SK-N-SH (cell line): ENCODE measurements around the gene ZBTB14. TPM values are rescaled to one million over a fixed set of nuclear protein-coding genes. Genes with fewer than 3 reads are reported as not detected.

ENCODE experiments used
- CTCF ChIA-PET: fragments of 300-600, 350-600 bp; formaldehyde crosslinking; extraction: SDS; loops from one replicate; lab custom pipeline; 2021; lab: Yijun Ruan, JAX
- POLR2A ChIA-PET: fragments of 350-600 bp; sonication (Branson Sonifier 250); formaldehyde crosslinking; extraction: SDS; loops from one replicate; lab custom pipeline; 2020; ENCODE audit warnings: antibody characterized with exemption, inconsistent platforms; lab: Yijun Ruan, JAX
- DNase-seq: peaks from one replicate; pipeline ENCODE4 v3.0.0; 2012
- H2AFZ ChIP-seq: fragments of 200-600 bp; sonication (generic); 2 replicates; pipeline ENCODE4 v1.8.1; 2016; ENCODE audit warnings: antibody characterized with exemption, mild to moderate bottlenecking, low read depth
- H3F3A ChIP-seq: fragments of 200-600 bp; sonication (generic); replicated peaks from 2 replicates; pipeline ENCODE3; 2016; ENCODE audit warnings: antibody characterized with exemption, mild to moderate bottlenecking; ENCODE audit not compliant: insufficient read depth
- H3K27ac ChIP-seq, 2 experiments: fragments of 200-500 bp in 1 of 2; fragments of 200-600 bp in 1 of 2; sonication (Bioruptor generic) in 1 of 2; sonication (generic), shearing (Covaris generic) in 1 of 2; 2 replicates each; pipeline versions ENCODE4 v1.5.1 to v1.6.1; 2014 to 2016; ENCODE audit warnings: low read depth in 2 of 2, inconsistent platforms in 1 of 2, low read length in 1 of 2, mild to moderate bottlenecking in 1 of 2, mixed read lengths in 1 of 2
- H3K27me3 ChIP-seq: fragments of 200-600 bp; sonication (generic), shearing (Covaris generic); 2 replicates; pipeline ENCODE4 v1.6.1; 2016; ENCODE audit warnings: mixed run types; ENCODE audit not compliant: insufficient read depth
- H3K36me3 ChIP-seq, 2 experiments: fragments of 200-500 bp in 1 of 2; fragments of 200-600 bp in 1 of 2; sonication (Bioruptor generic) in 1 of 2; sonication (generic) in 1 of 2; replicated peaks in 1 of 2; 2 replicates each; pipeline versions ENCODE3 to v1.5.1; 2014 to 2016; ENCODE audit warnings: low read length in 1 of 2, mild to moderate bottlenecking in 1 of 2; ENCODE audit not compliant: insufficient read depth in 2 of 2, control insufficient read depth in 1 of 2
- H3K4me1 ChIP-seq, 2 experiments: fragments of 200-500 bp in 1 of 2; fragments of 200-600 bp in 1 of 2; sonication (Bioruptor generic) in 1 of 2; sonication (generic), shearing (Covaris generic) in 1 of 2; 2 replicates each; pipeline versions ENCODE4 v1.5.1 to v1.6.1; 2014 to 2016; ENCODE audit warnings: low read depth in 1 of 2, low read length in 1 of 2, mixed run types in 1 of 2; ENCODE audit not compliant: insufficient read depth in 2 of 2, control insufficient read depth in 1 of 2
- H3K4me2 ChIP-seq: fragments of 200-600 bp; sonication (generic), shearing (Covaris generic); 2 replicates; pipeline ENCODE4 v1.6.1; 2017; ENCODE audit warnings: mixed run types
- H3K4me3 ChIP-seq, 2 experiments: fragments of 200-500 bp in 1 of 2; fragments of 200-600 bp in 1 of 2; sonication (Bioruptor generic) in 1 of 2; sonication (generic), shearing (Covaris generic) in 1 of 2; 2 replicates each; pipeline versions ENCODE4 v1.5.1 to v1.8.1; 2014 to 2016; ENCODE audit warnings: low read depth in 2 of 2, inconsistent platforms in 1 of 2, low read length in 1 of 2, mild to moderate bottlenecking in 1 of 2, mixed read lengths in 1 of 2, moderate library complexity in 1 of 2
- H3K79me2 ChIP-seq: fragments of 200-600 bp; sonication (generic); 2 replicates; pipeline ENCODE4 v1.8.1; 2017; ENCODE audit warnings: mild to moderate bottlenecking; ENCODE audit not compliant: insufficient read depth
- H3K9ac ChIP-seq: fragments of 200-600 bp; sonication (generic); 2 replicates; pipeline ENCODE4 v1.6.1; 2017; ENCODE audit warnings: mixed run types
- H3K9me2 ChIP-seq: fragments of 200-600 bp; sonication (generic); 2 replicates; pipeline ENCODE4 v1.6.1; 2017; ENCODE audit warnings: mixed run types
- H3K9me3 ChIP-seq: fragments of 200-600 bp; sonication (generic); 2 replicates; pipeline ENCODE4 v1.6.1; 2017; ENCODE audit warnings: mixed run types, mild to moderate bottlenecking, moderate library complexity
- H4K20me1 ChIP-seq: fragments of 200-600 bp; sonication (generic); 2 replicates; pipeline ENCODE4 v1.6.1; 2017; ENCODE audit warnings: mild to moderate bottlenecking, mixed run types; ENCODE audit not compliant: insufficient read depth
- CHD2 ChIP-seq: fragments of 150-350 bp; IDR thresholded peaks from 2 replicates; pipeline ENCODE4 v1.6.1; 2018; ENCODE audit warnings: low read length; ENCODE audit not compliant: partially characterized antibody
- EZH2phosphoT487 ChIP-seq: fragments of 200-600 bp; sonication (generic); IDR thresholded peaks from 2 replicates; pipeline ENCODE4 v1.6.1; 2017; ENCODE audit warnings: low read depth, mixed run types, mild to moderate bottlenecking, antibody characterized with exemption, moderate library complexity, borderline replicate concordance
- FOSL2 ChIP-seq: IDR thresholded peaks from 2 replicates; pipeline ENCODE4 v1.4.0; 2012; ENCODE audit warnings: low read depth, mild to moderate bottlenecking, moderate library complexity, borderline replicate concordance
- FOXJ3 ChIP-seq: sonication (generic); formaldehyde crosslinking; IDR thresholded peaks from 2 replicates; pipeline ENCODE4 v1.5.1; 2020; ENCODE audit warnings: mild to moderate bottlenecking, missing genetic modification reagents
- FOXM1 ChIP-seq: IDR thresholded peaks from 2 replicates; pipeline ENCODE4 v1.4.0; 2012; ENCODE audit warnings: low read depth, mild to moderate bottlenecking
- GATA2 ChIP-seq: sonication (generic); formaldehyde crosslinking; IDR thresholded peaks from 2 replicates; pipeline ENCODE4 v1.5.0; 2020; ENCODE audit warnings: mild to moderate bottlenecking, missing genetic modification reagents
- IRF3 ChIP-seq: fragments of 150-350 bp; IDR thresholded peaks from 2 replicates; pipeline ENCODE4 v1.6.1; 2016; ENCODE audit warnings: mild to moderate bottlenecking, low read depth, low read length
- JUND ChIP-seq: IDR thresholded peaks from 2 replicates; pipeline ENCODE4 v1.4.0; 2012
- MEF2A ChIP-seq: IDR thresholded peaks from 2 replicates; pipeline ENCODE4 v1.4.0; 2012; ENCODE audit warnings: low read depth, borderline replicate concordance
- NRF1 ChIP-seq: IDR thresholded peaks from 2 replicates; pipeline ENCODE4 v1.6.1; 2012; ENCODE audit warnings: low read depth, mild to moderate bottlenecking, low read length
- PBX3 ChIP-seq: IDR thresholded peaks from 2 replicates; pipeline ENCODE4; 2012
- RAD21 ChIP-seq: IDR thresholded peaks from 2 replicates; pipeline ENCODE4 v1.6.1; 2012; ENCODE audit warnings: mild to moderate bottlenecking, low read length
- REST ChIP-seq: IDR thresholded peaks from 2 replicates; pipeline ENCODE4 v1.6.1; 2012; ENCODE audit warnings: mild to moderate bottlenecking, low read depth, low read length, moderate library complexity
- RFX5 ChIP-seq: IDR thresholded peaks from 2 replicates; pipeline ENCODE4 v1.6.1; 2012; ENCODE audit warnings: mild to moderate bottlenecking, improper control_type of control experiment, low read length
- RXRA ChIP-seq: IDR thresholded peaks from 2 replicates; pipeline ENCODE4 v1.4.0; 2012; ENCODE audit warnings: low read depth, mild to moderate bottlenecking, borderline replicate concordance
- SMC3 ChIP-seq: IDR thresholded peaks from 2 replicates; pipeline ENCODE4 v1.6.1; 2012; ENCODE audit warnings: low read depth, low read length, improper control_type of control experiment
- TAF1 ChIP-seq: IDR thresholded peaks from 2 replicates; pipeline ENCODE4 v1.6.1; 2012; ENCODE audit warnings: low read depth, mild to moderate bottlenecking, low read length, moderate library complexity, borderline replicate concordance
- TCF12 ChIP-seq: IDR thresholded peaks from 2 replicates; pipeline ENCODE4 v1.4.0; 2012
- TEAD4 ChIP-seq: IDR thresholded peaks from 2 replicates; pipeline ENCODE4 v1.4.0; 2012; ENCODE audit warnings: mild to moderate bottlenecking, borderline replicate concordance; ENCODE audit not compliant: insufficient read depth
- USF1 ChIP-seq: IDR thresholded peaks from 2 replicates; pipeline ENCODE4 v1.4.0; 2012; ENCODE audit warnings: low read depth, borderline replicate concordance
- WGBS: methylation state at CpG from one replicate; pipeline ENCODE4 v1.1.6; 2017; ENCODE audit warnings: low lambda C conversion rate; 5-methylcytosine and 5-hydroxymethylcytosine counted together
- polyA plus RNA-seq, 3 experiments: library from polyadenylated mRNA; depleted of rRNA; stranded (reverse); fragments of >200 nt; gene quantifications; 2 replicates each; pipeline ENCODE4 v1.2.3, GENCODE V29; 2012

ZBTB14 gene
- polyA plus RNA-seq, 1 of the 3 experiments (the other 2 are of a cell fraction), result 4.6 TPM

- POLR2A ChIA-PET, result no interaction called here
- H3K4me1 ChIP-seq, result no peaks in the 10 kb centered on the region
- no peak overlapping the region for H3K4me2 ChIP-seq
- TF ChIP-seq NRF1, result no peak
- no peak for TF ChIP-seq GATA2
- TF ChIP-seq REST, result no peak
- no peak for TF ChIP-seq SMC3
- no peak for TF ChIP-seq TAF1
- no peak for TF ChIP-seq FOSL2
- TF ChIP-seq FOXJ3 (CRISPR knock-in tag), result no peak
- TF ChIP-seq USF1, result no peak
- no peak for TF ChIP-seq RFX5
- TF ChIP-seq EZH2phosphoT487, result no peak
- peaks cover 6% of the 10 kb centered on the region for H3F3A ChIP-seq
- no peaks in the 10 kb centered on the region for H3K79me2 ChIP-seq
- no peaks in the 10 kb centered on the region for H3K36me3 ChIP-seq
- H4K20me1 ChIP-seq, result no peaks in the 10 kb centered on the region
- no peak overlapping the region for H3K27ac ChIP-seq
- 0% methylated on average over 1 of the region's 1 CpG for WGBS
- no peak for DNase-seq
- no peaks in the 10 kb centered on the region for H3K9me2 ChIP-seq
- H3K9me3 ChIP-seq, result no peaks in the 10 kb centered on the region
- no peak overlapping the region for H3K4me3 ChIP-seq
- CTCF ChIA-PET, result interaction anchor here (1.0 kb wide), 1 partner anchor 10 kb away, joined by 3 read pairs; no protein-coding TSS in a partner anchor
- H3K9ac ChIP-seq, result no peak overlapping the region
- peaks cover 4% of the 10 kb centered on the region; the same call in 1 of the 2 replicates for H3K27me3 ChIP-seq
- no peak overlapping the region for H2AFZ ChIP-seq
These were observed 8.1 kb upstream of the ZBTB14 start for GRCh38 chr18:5303636-5304035.

GRCh38 chr18:5302606-5303005 is 7.1 kb upstream of the ZBTB14 start:
- H2AFZ ChIP-seq, result no peak overlapping the region
- H3K27me3 ChIP-seq, result peaks cover 4% of the 10 kb centered on the region; the same call in 1 of the 2 replicates
- H3K9me2 ChIP-seq, result no peaks in the 10 kb centered on the region
- no peaks in the 10 kb centered on the region for H3K36me3 ChIP-seq
- no peaks in the 10 kb centered on the region for H3K79me2 ChIP-seq
- CTCF ChIA-PET, result interaction anchor here (1.0 kb wide), 1 partner anchor 11 kb away, joined by 3 read pairs; no protein-coding TSS in a partner anchor
- H3K4me1 ChIP-seq, result no peaks in the 10 kb centered on the region
- no peak overlapping the region for H3K4me3 ChIP-seq
- H4K20me1 ChIP-seq, result no peaks in the 10 kb centered on the region
- H3K4me2 ChIP-seq, result no peak overlapping the region
- H3K9ac ChIP-seq, result no peak overlapping the region
- H3K27ac ChIP-seq, result no peak overlapping the region
- H3F3A ChIP-seq, result peaks cover 3% of the 10 kb centered on the region
- DNase-seq, result no peak
- no peaks in the 10 kb centered on the region for H3K9me3 ChIP-seq
- POLR2A ChIA-PET, result no interaction called here
- WGBS, result 29% methylated on average over 4 of the region's 4 CpGs
- TF ChIP-seq TCF12 (no peak), MEF2A (no peak), FOXM1 (no peak), RAD21 (no peak), RXRA (no peak), CHD2 (no peak), GATA2 (no peak), TAF1 (no peak), TEAD4 (no peak), FOXJ3 (CRISPR knock-in tag) (no peak), USF1 (no peak), FOSL2 (no peak), JUND (no peak), PBX3 (no peak), IRF3 (no peak)
